A673 (cell line): ENCODE data around the gene DDX39A.

Experiments used
- CTCF ChIP-seq: fragments of 300-800, 200-600 bp; sonication (generic); conservative IDR thresholded peaks from 2 replicates; pipeline ENCODE4 v1.5.1; 2017; ENCODE audit warnings: low read depth, mild to moderate bottlenecking, antibody characterized with exemption, low read length, moderate library complexity, mixed read lengths
- EZH2 ChIP-seq: fragments of 200-600 bp; sonication (generic); IDR thresholded peaks from 2 replicates; pipeline ENCODE4 v1.6.1; 2017; ENCODE audit warnings: borderline replicate concordance, low read depth, mild to moderate bottlenecking, mixed read lengths, antibody characterized with exemption, low read length; ENCODE audit not compliant: poor library complexity, severe bottlenecking

- TF ChIP-seq CTCF: no peak
- no peak for TF ChIP-seq EZH2
Observed at GRCh38 chr19:14432791-14433553, 13.8 kb upstream of the DDX39A start, which contains the start of gene PKN1.
